Heart left ventricle (tissue), 13 donors: ENCODE data around the gene RFESD.

Experiments used
- CTCF ChIP-seq, 12 donors: fragments of 200-600 bp; sonication (generic) in 4 of 12; IDR thresholded peaks; one replicate each; pipeline versions ENCODE4 v1.5.0 to v1.8.0; 2018 to 2022; ENCODE audit warnings: antibody characterized with exemption in 12 of 12, mild to moderate bottlenecking in 5 of 12
- POLR2A ChIP-seq, 2 donors: fragments of 450-650 bp; IDR thresholded peaks; one replicate each; pipeline ENCODE4 v1.6.1; 2017; ENCODE audit warnings: antibody characterized with exemption in 2 of 2, mild to moderate bottlenecking in 2 of 2, moderate library complexity in 2 of 2
- donor health status: ischemic (EF 13 %, LVEDD 7.1; RV severe dilation, severe dysfunction).
- donor health status: DM: no; HTN: yes; CAD: no.
- donor health status: DM: no; HTN: no; CAD: no.
- donor health status: ischemic (EF 25% LVEDD 6.9; RV normal size, moderate dysfunction).
- donor health status: ischemic (EF 25% LVEDD 5.7; RV mildly dilated, moderate dysfunction).
- donor health status: ischemic (EF 35%, LVEDD 5.7; RV mildly dilated, moderate dysfunction).
- donor health status: nonischemic (EF 11% LVEDD 7.7; RV severe dilation, severe dysfunction).
- donor health status: DM: yes; HTN: yes; CAD: no.
- donor health status: PGD.
- donor health status: ischemic (EF 29% LVEDD 5.4; RV normal size, mild dysfunction).
- donor health status: nonischemic (EF 23%, LVEDD 6.1; RV moderate dilation, normal function).

- TF ChIP-seq CTCF (IDR thresholded peaks at IDR 0.05), result no peak
- no peak for TF ChIP-seq POLR2A (IDR thresholded peaks at IDR 0.05)
Observed at GRCh38 chr5:95633671-95634070, 12.9 kb upstream of the RFESD start.
